Erythroblast (primary cell): ENCODE data around the gene ZIM2.

Experiments
- GATA1 ChIP-seq: IDR thresholded peaks from 2 replicates; pipeline ENCODE4 v1.6.1; 2011; ENCODE audit warnings: low read depth, mild to moderate bottlenecking, control low read depth, low read length, moderate library complexity
- POLR2A ChIP-seq: IDR thresholded peaks from 2 replicates; pipeline ENCODE4 v1.6.1; 2011; ENCODE audit warnings: mild to moderate bottlenecking, low read length

DNA sequence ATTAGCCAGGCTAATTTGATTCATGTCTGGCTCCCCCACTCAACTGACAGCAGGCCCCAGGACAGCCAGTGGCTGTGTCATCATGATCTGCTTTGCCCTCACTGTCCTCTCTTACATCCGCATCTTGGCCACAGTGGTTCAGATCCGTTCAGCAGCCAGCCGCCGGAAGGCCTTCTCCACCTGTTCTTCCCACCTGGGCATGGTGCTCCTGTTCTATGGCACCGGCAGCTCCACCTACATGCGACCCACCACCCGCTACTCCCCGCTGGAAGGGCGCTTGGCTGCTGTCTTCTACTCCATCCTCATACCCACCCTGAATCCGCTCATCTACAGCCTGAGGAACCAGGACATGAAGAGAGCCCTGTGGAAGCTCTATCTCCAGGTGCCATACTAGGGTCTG, 79.7 kb downstream of the ZIM2 start:
- no peak for TF ChIP-seq POLR2A
- TF ChIP-seq GATA1, result no peak
